Mammary epithelial cell (primary cell): ENCODE measurements around the gene IGFBP5.

ENCODE experiments used
- EZH2 ChIP-seq: IDR thresholded peaks from 2 replicates; pipeline ENCODE4 v1.6.1; 2012; ENCODE audit warnings: low read length, inconsistent platforms, borderline replicate concordance
- TF ChIP-seq, protein P1 (sequence below), 2 donors: IDR thresholded peaks in 1 of 2; conservative IDR thresholded peaks in 1 of 2; 2 replicates each; pipeline ENCODE4 v1.5.1; 2011 to 2012; ENCODE audit warnings: inconsistent platforms in 2 of 2, low read length in 2 of 2, mild to moderate bottlenecking in 2 of 2, control low read depth in 1 of 2, low read depth in 1 of 2; ENCODE audit not compliant: insufficient read depth in 1 of 2; ENCODE audit errors: extremely low read depth in 1 of 2

DNA sequence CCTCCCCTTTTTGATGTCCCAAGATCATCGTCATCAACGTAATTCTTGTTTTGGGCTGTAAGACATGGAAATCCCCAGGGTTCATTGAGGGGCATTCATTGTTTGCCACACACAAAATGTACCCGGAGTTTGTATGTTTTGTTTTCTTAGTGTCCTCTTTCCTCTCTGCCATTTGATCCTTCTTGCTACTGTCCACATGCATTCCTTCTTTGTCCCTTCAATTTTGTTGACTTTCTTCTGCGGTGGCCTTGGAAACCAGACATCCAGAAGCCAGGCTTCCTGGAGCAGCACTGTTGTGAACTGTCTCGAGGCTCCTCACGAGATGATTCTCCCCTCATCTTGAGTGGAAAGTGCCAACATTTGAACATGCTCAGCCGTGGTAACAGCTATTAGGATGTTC is 37.4 kb downstream of the IGFBP5 start:
- TF ChIP-seq, protein P1, sequence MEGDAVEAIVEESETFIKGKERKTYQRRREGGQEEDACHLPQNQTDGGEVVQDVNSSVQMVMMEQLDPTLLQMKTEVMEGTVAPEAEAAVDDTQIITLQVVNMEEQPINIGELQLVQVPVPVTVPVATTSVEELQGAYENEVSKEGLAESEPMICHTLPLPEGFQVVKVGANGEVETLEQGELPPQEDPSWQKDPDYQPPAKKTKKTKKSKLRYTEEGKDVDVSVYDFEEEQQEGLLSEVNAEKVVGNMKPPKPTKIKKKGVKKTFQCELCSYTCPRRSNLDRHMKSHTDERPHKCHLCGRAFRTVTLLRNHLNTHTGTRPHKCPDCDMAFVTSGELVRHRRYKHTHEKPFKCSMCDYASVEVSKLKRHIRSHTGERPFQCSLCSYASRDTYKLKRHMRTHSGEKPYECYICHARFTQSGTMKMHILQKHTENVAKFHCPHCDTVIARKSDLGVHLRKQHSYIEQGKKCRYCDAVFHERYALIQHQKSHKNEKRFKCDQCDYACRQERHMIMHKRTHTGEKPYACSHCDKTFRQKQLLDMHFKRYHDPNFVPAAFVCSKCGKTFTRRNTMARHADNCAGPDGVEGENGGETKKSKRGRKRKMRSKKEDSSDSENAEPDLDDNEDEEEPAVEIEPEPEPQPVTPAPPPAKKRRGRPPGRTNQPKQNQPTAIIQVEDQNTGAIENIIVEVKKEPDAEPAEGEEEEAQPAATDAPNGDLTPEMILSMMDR (conservative IDR thresholded peaks at IDR 0.05 in 1 of 2, IDR thresholded peaks at IDR 0.05 in 1 of 2; ENCODE audit: extremely low read depth in 1 of 2, insufficient read depth in 1 of 2, low read depth in 1 of 2, low read length in 2 of 2) = no peak
- TF ChIP-seq EZH2 = no peak
